SK-N-SH treated with all-trans-retinoic acid at 6 μM for 48 hours (cell line): ENCODE measurements around the gene KLC1.

Experiments used
- ATAC-seq: fragments of 200-7000 bp; cut with Tn5 transposase; 3 replicates; pipeline ENCODE4 v1.9.1; 2020; ENCODE audit warnings: mild to moderate bottlenecking, moderate library complexity
- ARNTL ChIP-seq: fragments of 450-650 bp; formaldehyde crosslinking; IDR thresholded peaks from 2 replicates; pipeline ENCODE4 v1.5.0; 2020; ENCODE audit warnings: low read depth, mild to moderate bottlenecking, moderate library complexity, borderline replicate concordance
- BACH2 ChIP-seq: fragments of 250-450 bp; sonication (Bioruptor Pico); IDR thresholded peaks from 2 replicates; pipeline ENCODE4 v1.9.0; 2021; ENCODE audit warnings: mild to moderate bottlenecking, borderline replicate concordance
- CREB5 ChIP-seq: fragments of 250-450 bp; sonication (Bioruptor Pico); IDR thresholded peaks from 2 replicates; pipeline ENCODE4 v1.5.1; 2020; ENCODE audit warnings: low read depth, mild to moderate bottlenecking, moderate library complexity
- CSRNP3 ChIP-seq: fragments of 250-450 bp; sonication (Bioruptor Pico); IDR thresholded peaks from 2 replicates; pipeline ENCODE4 v1.5.1; 2021; ENCODE audit warnings: mild to moderate bottlenecking, moderate library complexity
- ESRRG ChIP-seq: fragments of 250-450 bp; sonication (Bioruptor Pico); IDR thresholded peaks from 2 replicates; pipeline ENCODE4 v1.6.1; 2021; ENCODE audit warnings: mild to moderate bottlenecking
- GLIS3 ChIP-seq: fragments of 250-450 bp; sonication (Bioruptor Pico); IDR thresholded peaks from 2 replicates; pipeline ENCODE4 v1.5.0; 2020; ENCODE audit warnings: mild to moderate bottlenecking, moderate library complexity
- ISL1 ChIP-seq: fragments of 250-450 bp; sonication (Bioruptor Pico); IDR thresholded peaks from 2 replicates; pipeline ENCODE4 v2.1.2; 2022; ENCODE audit warnings: mild to moderate bottlenecking, moderate library complexity
- OSR1 ChIP-seq: fragments of 250-450 bp; sonication (Bioruptor Pico); IDR thresholded peaks from 2 replicates; pipeline ENCODE4 v1.8.0; 2022; ENCODE audit warnings: moderate library complexity, mild to moderate bottlenecking, inconsistent platforms
- POU6F1 ChIP-seq: fragments of 250-450 bp; sonication (Bioruptor Pico); IDR thresholded peaks from 2 replicates; pipeline ENCODE4 v1.8.0; 2021; ENCODE audit warnings: low read depth, mild to moderate bottlenecking, moderate library complexity, borderline replicate concordance
- PPARA ChIP-seq: fragments of 250-450 bp; sonication (Bioruptor Pico); IDR thresholded peaks from 2 replicates; pipeline ENCODE4 v1.5.0; 2020; ENCODE audit warnings: mild to moderate bottlenecking, borderline replicate concordance
- SNAI2 ChIP-seq: fragments of 250-450 bp; sonication (Bioruptor Pico); IDR thresholded peaks from 2 replicates; pipeline ENCODE4 v1.5.0; 2020; ENCODE audit warnings: mild to moderate bottlenecking, moderate library complexity
- TCF4 ChIP-seq: fragments of 250-450 bp; sonication (Bioruptor Pico); IDR thresholded peaks from 2 replicates; pipeline ENCODE4 v1.8.0; 2021; ENCODE audit warnings: mild to moderate bottlenecking, moderate library complexity, borderline replicate concordance
- TOX ChIP-seq: fragments of 250-450 bp; sonication (Bioruptor Pico); IDR thresholded peaks from 2 replicates; pipeline ENCODE4 v1.8.0; 2021; ENCODE audit warnings: mild to moderate bottlenecking, moderate library complexity, borderline replicate concordance
- TSHZ2 ChIP-seq: fragments of 250-450 bp; sonication (Bioruptor Pico); IDR thresholded peaks from 2 replicates; pipeline ENCODE4 v1.5.0; 2020; ENCODE audit warnings: mild to moderate bottlenecking, moderate library complexity
- ZC3H10 ChIP-seq: fragments of 250-450 bp; sonication (Bioruptor Pico); IDR thresholded peaks from 2 replicates; pipeline ENCODE4 v1.5.1; 2021; ENCODE audit warnings: mild to moderate bottlenecking, moderate library complexity
- ZFP3 ChIP-seq: fragments of 250-450 bp; sonication (Bioruptor Pico); IDR thresholded peaks from 2 replicates; pipeline ENCODE4 v1.5.0; 2020; ENCODE audit warnings: mild to moderate bottlenecking, moderate library complexity
- ZFP30 ChIP-seq: fragments of 450-650 bp; formaldehyde crosslinking; IDR thresholded peaks from 2 replicates; pipeline ENCODE4 v1.5.0; 2022; ENCODE audit warnings: mild to moderate bottlenecking, moderate library complexity
- ZNF565 ChIP-seq: fragments of 450-650 bp; formaldehyde crosslinking; conservative IDR thresholded peaks from 2 replicates; pipeline ENCODE4 v1.5.0; 2020; ENCODE audit warnings: low read depth, mild to moderate bottlenecking, moderate library complexity
- ZNF70 ChIP-seq: fragments of 450-650 bp; formaldehyde crosslinking; IDR thresholded peaks from 2 replicates; pipeline ENCODE4 v1.5.0; 2020; ENCODE audit warnings: mild to moderate bottlenecking, moderate library complexity
- ZNF8 ChIP-seq: fragments of 450-650 bp; formaldehyde crosslinking; IDR thresholded peaks from 2 replicates; pipeline ENCODE4 v1.5.0; 2020; ENCODE audit warnings: mild to moderate bottlenecking, moderate library complexity

Gene KLC1

GRCh38 chr14:103704708-103705107 is 75.7 kb downstream of the KLC1 start (continued):
- no peak for TF ChIP-seq POU6F1 (CRISPR knock-in tag)
- TF ChIP-seq ZNF70 = no peak
- TF ChIP-seq CSRNP3 (CRISPR knock-in tag) = no peak
- TF ChIP-seq TOX (CRISPR knock-in tag) = no peak
- no peak for TF ChIP-seq GLIS3 (CRISPR knock-in tag)
- TF ChIP-seq ZNF8 (CRISPR knock-in tag) = no peak
- TF ChIP-seq ISL1 (CRISPR knock-in tag) = no peak
- no peak for TF ChIP-seq BACH2 (CRISPR knock-in tag)
- no peak for TF ChIP-seq ZNF565 (CRISPR knock-in tag)

- ATAC-seq = no peak
- TF ChIP-seq ARNTL (CRISPR knock-in tag) = no peak
- TF ChIP-seq TSHZ2 (CRISPR knock-in tag) = no peak
- TF ChIP-seq ZFP3 (CRISPR knock-in tag) = no peak
- TF ChIP-seq ZNF8 (CRISPR knock-in tag) = no peak
- TF ChIP-seq GLIS3 (CRISPR knock-in tag) = no peak
- TF ChIP-seq ISL1 (CRISPR knock-in tag) = no peak
- no peak for TF ChIP-seq SNAI2
- no peak for TF ChIP-seq TCF4 (CRISPR knock-in tag)
- no peak for TF ChIP-seq ZNF565 (CRISPR knock-in tag)
- TF ChIP-seq ZFP30 (CRISPR knock-in tag) = no peak
- TF ChIP-seq CREB5 (CRISPR knock-in tag) = no peak
- no peak for TF ChIP-seq POU6F1 (CRISPR knock-in tag)
- no peak for TF ChIP-seq CSRNP3 (CRISPR knock-in tag)
- TF ChIP-seq OSR1 (CRISPR knock-in tag) = no peak
- no peak for TF ChIP-seq PPARA (CRISPR knock-in tag)
Measured at GRCh38 chr14:103705118-103705503, 76.1 kb downstream of the KLC1 start.

GRCh38 chr14:103705504-103706284 is 76.7 kb downstream of the KLC1 start:
- ATAC-seq = no peak
- TF ChIP-seq ARNTL (CRISPR knock-in tag) (no peak), ZC3H10 (CRISPR knock-in tag) (no peak), BACH2 (CRISPR knock-in tag) (no peak), GLIS3 (CRISPR knock-in tag) (no peak), OSR1 (CRISPR knock-in tag) (no peak), TSHZ2 (CRISPR knock-in tag) (no peak), ESRRG (CRISPR knock-in tag) (no peak), ZFP3 (CRISPR knock-in tag) (no peak), TOX (CRISPR knock-in tag) (no peak), ZFP30 (CRISPR knock-in tag) (no peak), SNAI2 (no peak), ZNF8 (CRISPR knock-in tag) (no peak), ZNF565 (CRISPR knock-in tag) (no peak), PPARA (CRISPR knock-in tag) (no peak)
